Pons (tissue), 1 donor: ENCODE data around the gene MIPEP.
"Not testable (repeated sequence)": the region's sequence is repeated elsewhere in the genome, so short reads cannot be mapped to it uniquely, and the experiment has no call there.

Source experiments
- DNase-seq: peaks from one replicate; pipeline ENCODE4 v3.0.0-alpha.2; 2016; ENCODE audit warnings: low spot score

The MIPEP gene

GRCh38 chr13:23889615-23890607 lies 711 bp upstream of the MIPEP start:
- peak; percentile 50 for DNase-seq

DNA sequence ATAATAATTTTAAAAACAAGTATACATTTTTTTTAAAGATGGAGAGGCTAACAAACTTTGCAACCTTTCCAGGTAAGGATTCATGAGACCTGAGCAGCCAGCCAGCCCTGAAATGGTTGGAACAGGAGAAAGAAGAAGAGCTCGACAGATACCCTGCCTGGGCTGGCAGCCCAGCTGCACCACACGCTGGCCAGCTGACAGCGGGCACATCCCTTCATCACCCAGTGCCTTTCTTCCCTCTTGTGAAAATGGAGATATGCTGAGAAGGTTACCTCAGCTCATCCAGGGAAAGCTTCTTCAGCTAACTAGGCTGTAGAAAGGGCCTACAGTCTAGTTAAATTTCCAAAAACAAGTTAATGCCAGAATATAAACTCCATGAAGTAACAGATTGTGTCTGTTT lies 4.8 kb downstream of the MIPEP start:
- DNase-seq: peak; percentile 47

GRCh38 chr13:23883255-23883654 lies 5.9 kb downstream of the MIPEP start:
- peak; percentile 61 for DNase-seq

DNA sequence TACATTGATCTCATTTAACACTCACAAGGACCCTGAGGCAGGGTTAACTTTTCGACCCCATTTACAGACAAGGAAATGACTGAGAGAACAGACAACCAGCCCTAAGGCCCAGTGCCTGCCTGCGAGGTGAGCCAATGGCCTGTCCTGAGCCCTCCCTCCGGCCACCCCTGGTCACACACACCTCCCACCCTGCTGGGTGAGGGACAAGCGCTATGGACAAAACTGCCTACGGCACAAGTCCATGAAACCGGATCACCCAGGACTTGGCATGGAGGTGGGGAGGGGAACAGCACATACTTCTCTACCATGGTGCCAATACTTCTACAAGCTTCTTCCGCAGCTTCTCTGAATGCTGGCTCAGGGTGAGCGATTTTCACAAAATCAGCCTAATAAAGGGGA lies 7.8 kb downstream of the MIPEP start:
- not testable (repeated sequence) for DNase-seq

- not testable (repeated sequence) for DNase-seq
These were observed 8.5 kb downstream of the MIPEP start for GRCh38 chr13:23880493-23881401.

DNA sequence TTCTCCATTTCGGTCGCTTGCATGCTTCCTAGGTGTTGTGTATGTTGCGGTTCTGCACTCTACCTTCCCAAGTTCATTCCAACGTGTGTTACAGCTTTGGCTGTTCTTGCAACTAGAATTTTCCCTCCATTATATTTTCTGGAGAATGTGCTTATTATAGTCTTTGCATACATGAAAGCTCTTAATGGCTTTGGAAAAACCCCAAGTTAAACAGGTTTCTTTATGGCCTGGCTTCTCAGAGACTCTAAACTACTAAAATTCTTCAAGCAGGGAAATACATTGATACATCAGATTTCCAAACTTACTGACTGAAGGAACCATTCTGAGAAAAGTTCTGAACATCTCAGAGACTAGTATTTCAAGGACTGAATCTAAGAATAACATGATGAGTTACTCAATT lies 11.9 kb downstream of the MIPEP start:
- no peak for DNase-seq

DNA sequence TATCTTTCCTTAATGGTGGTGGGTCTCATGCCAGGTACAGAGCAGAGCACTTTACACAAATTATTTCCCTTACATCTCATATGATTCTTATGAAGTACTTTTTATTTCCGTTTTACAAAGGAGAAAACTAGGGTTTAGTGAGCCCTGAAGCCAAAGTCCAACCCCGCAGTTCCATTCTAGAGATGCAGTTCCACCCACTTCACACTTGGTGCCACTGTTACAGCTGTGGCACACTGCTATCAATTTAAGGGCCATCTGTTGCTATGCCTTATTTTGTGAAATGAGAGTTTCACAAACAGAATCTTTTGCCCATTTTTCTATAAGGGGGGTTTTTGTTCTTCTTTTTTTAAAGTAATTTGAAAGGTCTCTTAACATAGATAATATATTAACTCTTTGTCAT lies 12.9 kb downstream of the MIPEP start:
- DNase-seq: peak; percentile 62

- peak; percentile 70 for DNase-seq
These were observed 17.5 kb downstream of the MIPEP start for GRCh38 chr13:23871616-23872220.

GRCh38 chr13:23870356-23871140 lies 18.7 kb downstream of the MIPEP start:
- DNase-seq: no peak

- no peak for DNase-seq
These were observed 20.7 kb downstream of the MIPEP start for GRCh38 chr13:23868521-23868920.

- DNase-seq: no peak
These were observed 22.1 kb downstream of the MIPEP start for GRCh38 chr13:23867027-23867491.

DNA sequence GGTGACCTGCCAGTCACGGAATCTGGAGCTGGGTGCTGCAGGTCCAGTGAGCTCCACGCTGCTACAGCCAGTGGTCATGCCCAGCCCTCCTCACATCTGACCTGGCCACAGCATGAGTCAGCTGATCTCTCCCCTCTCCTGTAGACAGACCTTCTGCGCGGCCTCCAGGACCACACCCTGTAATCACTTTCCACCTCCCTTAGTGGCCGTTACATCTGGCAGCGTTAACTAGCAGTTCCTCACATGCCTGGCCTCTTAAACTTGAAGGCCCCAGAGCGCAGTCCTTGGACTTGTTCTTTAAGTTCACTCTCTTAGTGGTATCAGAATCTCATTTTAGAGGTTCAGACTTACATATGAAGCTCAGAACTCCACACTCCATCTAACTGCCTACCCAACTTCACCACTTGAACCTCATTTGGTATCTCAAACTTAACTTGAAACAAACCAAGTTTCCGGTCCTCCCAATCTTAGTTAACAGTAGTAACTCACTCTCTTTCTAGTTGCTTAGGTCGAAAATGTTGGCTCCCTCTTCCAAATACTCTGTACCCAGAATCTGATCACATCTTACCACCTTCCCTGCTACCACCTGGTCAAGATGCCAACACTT lies 22.7 kb downstream of the MIPEP start:
- DNase-seq: no peak

DNA sequence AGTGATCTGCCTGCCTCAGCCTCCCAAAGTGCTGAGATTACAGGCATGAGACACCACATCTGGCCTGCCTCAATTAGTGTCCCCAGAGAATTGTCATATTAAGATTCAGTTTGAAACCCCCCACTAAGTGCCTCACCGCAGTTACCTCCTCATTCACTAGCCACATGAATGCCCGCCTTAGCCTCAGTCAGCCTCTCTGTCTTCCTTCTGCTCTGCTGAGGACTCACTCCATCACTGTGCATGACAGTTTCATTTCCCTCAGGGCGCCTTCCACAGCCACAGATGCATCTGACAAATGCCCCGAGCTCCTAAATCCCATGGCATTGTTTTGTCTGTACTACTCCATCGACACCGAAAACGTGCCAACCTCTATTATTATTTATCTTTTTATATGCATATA lies 23.3 kb downstream of the MIPEP start:
- DNase-seq: no peak

DNA sequence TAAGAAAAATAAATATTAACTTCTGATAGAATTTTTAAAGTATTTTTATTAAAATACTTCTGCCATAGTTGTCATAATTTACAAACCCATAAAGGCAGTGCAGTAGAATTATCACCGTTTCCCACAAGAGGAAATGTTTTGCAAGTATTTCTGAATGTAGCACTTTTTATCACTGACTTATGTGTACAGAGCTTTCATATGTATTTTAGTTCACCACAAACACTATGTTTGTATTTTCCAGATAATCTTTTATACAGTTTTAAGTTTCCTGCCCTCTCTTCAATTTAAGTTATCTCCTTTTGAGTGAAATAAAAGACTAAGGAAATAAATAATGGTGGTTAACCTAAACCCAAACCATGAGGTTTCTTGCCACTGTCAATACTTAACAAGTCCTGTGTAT lies 24.2 kb downstream of the MIPEP start:
- DNase-seq: no peak

GRCh38 chr13:23861310-23861709 lies 27.9 kb downstream of the MIPEP start:
- no peak for DNase-seq

DNA sequence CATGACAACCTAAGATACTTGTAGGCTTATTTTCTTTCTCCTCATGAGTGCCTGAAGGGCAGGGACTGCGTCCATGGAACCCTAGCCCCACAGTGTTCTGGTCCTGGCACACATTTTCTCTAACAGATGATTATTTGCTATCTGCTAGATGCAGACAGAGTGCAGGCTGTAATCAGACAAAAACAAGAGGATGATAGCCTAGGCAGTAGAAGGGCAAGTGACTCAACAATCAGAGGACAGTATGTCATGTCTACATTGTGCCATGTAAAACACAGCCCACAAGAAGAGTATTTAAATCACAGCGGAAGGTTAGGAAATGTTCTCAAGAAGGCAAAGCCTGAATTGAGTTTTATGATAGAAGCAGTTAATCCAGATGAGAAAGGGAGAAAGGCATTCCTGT lies 29.3 kb downstream of the MIPEP start:
- DNase-seq: no peak

- DNase-seq: no peak
These were observed 29.7 kb downstream of the MIPEP start for GRCh38 chr13:23859455-23859854.

- no peak for DNase-seq
These were observed 30.7 kb downstream of the MIPEP start for GRCh38 chr13:23858546-23858945.

DNA sequence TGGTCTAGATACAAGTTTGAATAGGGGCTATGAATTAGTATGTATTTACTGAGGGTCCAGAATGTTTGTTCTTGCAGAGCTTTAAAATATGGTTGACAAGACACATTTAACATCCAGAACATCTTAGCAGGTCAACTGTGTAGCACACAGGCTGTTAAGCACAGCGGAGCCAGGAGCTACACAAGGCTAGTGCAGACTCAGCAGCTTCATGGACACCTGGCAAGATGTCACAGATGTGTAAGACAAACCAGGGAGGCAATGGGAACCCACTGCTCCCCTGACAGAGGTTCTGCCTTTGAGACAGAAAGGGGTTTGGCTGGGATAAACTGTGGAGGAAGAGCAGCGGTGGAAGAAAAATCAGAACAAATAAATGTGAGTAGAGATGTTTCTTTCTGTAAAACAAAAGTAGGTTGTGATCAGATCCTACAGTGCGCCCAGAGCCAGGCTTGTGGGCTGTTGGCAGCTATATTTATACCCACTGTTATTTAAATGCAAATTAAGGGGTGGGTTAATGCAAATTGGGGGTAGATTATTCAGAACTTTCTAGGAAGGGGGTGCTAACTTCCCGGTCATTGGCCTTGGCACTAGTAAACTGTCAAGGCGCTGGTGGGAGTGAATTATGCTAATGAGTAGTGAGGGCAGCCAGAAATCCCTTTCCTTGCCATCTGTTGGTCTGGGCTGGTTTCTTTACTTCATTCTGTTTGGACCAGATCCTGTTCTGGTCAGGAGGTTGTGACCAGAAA lies 33.0 kb downstream of the MIPEP start:
- DNase-seq: peak; percentile 24

DNA sequence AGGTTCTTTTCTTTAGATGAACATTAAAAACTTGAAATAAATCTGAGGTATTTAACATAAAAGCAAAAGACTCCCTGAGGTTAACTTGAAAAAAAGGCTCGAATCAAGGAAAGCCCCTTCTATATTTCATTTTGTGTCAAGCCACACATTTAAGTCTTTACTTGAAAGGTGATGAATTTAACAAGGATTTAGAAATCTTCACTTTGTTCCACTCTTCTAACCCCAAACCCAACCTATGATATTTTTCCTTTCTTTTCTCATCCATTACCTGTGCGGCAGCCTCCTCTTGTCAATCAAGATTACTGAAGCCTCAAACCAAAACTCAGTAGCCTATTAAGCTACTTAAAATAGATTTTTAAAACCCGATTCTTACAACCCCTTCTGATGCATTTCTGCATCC lies 33.8 kb downstream of the MIPEP start:
- DNase-seq: no peak
